GM12864 (cell line): ENCODE results near the gene GARS1.
"Not testable (repeated sequence)": the region's sequence is repeated elsewhere in the genome, so short reads cannot be mapped to it uniquely, and the experiment has no call there.

Experiments
- DNase-seq: peaks from one replicate; pipeline ENCODE4 v3.0.0-alpha.2; 2011; ENCODE audit warnings: low read depth
- H3K4me3 ChIP-seq: 2 replicates; pipeline ENCODE4 v1.5.1; 2011; ENCODE audit warnings: mild to moderate bottlenecking, low read depth, low read length, control low read depth
- CTCF ChIP-seq: IDR thresholded peaks from 2 replicates; pipeline ENCODE4 v1.5.1; 2011; ENCODE audit warnings: low read depth, mild to moderate bottlenecking, moderate library complexity, low read length, control low read depth, inconsistent platforms; ENCODE audit errors: missing control alignments

The GARS1 gene

GRCh38 chr7:30634634-30635201, 40.0 kb downstream of the GARS1 start:
- TF ChIP-seq CTCF, result no peak
- no peak for DNase-seq
- H3K4me3 ChIP-seq, result no peak overlapping the region

GRCh38 chr7:30635798-30636197, 41.1 kb downstream of the GARS1 start:
- TF ChIP-seq CTCF, result no peak
- DNase-seq, result no peak
- no peak overlapping the region for H3K4me3 ChIP-seq

- H3K4me3 ChIP-seq, result not testable (repeated sequence)
Measured at GRCh38 chr7:30642322-30642721, 47.6 kb downstream of the GARS1 start.

GRCh38 chr7:30642789-30643188, 48.1 kb downstream of the GARS1 start:
- TF ChIP-seq CTCF, result no peak
- no peak overlapping the region for H3K4me3 ChIP-seq
- DNase-seq, result no peak

More at GRCh38 chr7:30642322-30642721, 47.6 kb downstream of the GARS1 start:
- not testable (repeated sequence) for DNase-seq

GRCh38 chr7:30644286-30644955, 49.7 kb downstream of the GARS1 start:
- no peak for TF ChIP-seq CTCF
- DNase-seq, result no peak
- no peak overlapping the region for H3K4me3 ChIP-seq

GRCh38 chr7:30645661-30646060, 51.0 kb downstream of the GARS1 start:
- no peak for DNase-seq
- H3K4me3 ChIP-seq, result no peak overlapping the region
- TF ChIP-seq CTCF, result no peak

- no peak for TF ChIP-seq CTCF
- no peak for DNase-seq
- no peak overlapping the region for H3K4me3 ChIP-seq
Measured at GRCh38 chr7:30646154-30646553, 51.5 kb downstream of the GARS1 start.
